Stimulated activated CD8-positive, alpha-beta memory T cell treated with anti-CD3 and anti-CD28 coated beads, Interleukin-4, amount 100 ng/mL, for 24 hours (primary cell): ENCODE data around the gene TECPR1.
A peak's percentile ranks its signal among the peaks of the same experiment; 100 is the strongest.

Source experiments
- DNase-seq: peaks from one replicate; pipeline ENCODE4 v3.0.0-alpha.2; 2020; ENCODE audit warnings: low read depth

The TECPR1 gene

GRCh38 chr7:98283127-98283886 is 31.3 kb upstream of the TECPR1 start:
- DNase-seq: no peak

- no peak for DNase-seq
Measured at GRCh38 chr7:98282703-98283102, 30.7 kb upstream of the TECPR1 start.

- no peak for DNase-seq
Measured at GRCh38 chr7:98281757-98282606, 29.9 kb upstream of the TECPR1 start.

GRCh38 chr7:98280791-98281756 is 29.0 kb upstream of the TECPR1 start, which contains the start of gene BRI3:
Gene BRI3 (plus strand): TSS chr7:98281686. CDS start chr7:98281796, 110 bp downstream.
- DNase-seq: peak; percentile 89

GRCh38 chr7:98280296-98280695 is 28.3 kb upstream of the TECPR1 start:
- no peak for DNase-seq

- no peak for DNase-seq
Measured at GRCh38 chr7:98278936-98279335, 26.9 kb upstream of the TECPR1 start.

- no peak for DNase-seq
Measured at GRCh38 chr7:98278408-98278807, 26.4 kb upstream of the TECPR1 start.

- no peak for DNase-seq
Measured at GRCh38 chr7:98276241-98276761, 24.3 kb upstream of the TECPR1 start.

GRCh38 chr7:98267303-98267702 is 15.3 kb upstream of the TECPR1 start:
- no peak for DNase-seq

- DNase-seq: no peak
Measured at GRCh38 chr7:98266840-98267239, 14.8 kb upstream of the TECPR1 start.

- DNase-seq: no peak
Measured at GRCh38 chr7:98265841-98266271, 13.8 kb upstream of the TECPR1 start.

- DNase-seq: no peak
Measured at GRCh38 chr7:98257701-98258100, 5.7 kb upstream of the TECPR1 start.

GRCh38 chr7:98256431-98256830 is 4.4 kb upstream of the TECPR1 start:
- no peak for DNase-seq

GRCh38 chr7:98254951-98255610 is 3.0 kb upstream of the TECPR1 start:
- DNase-seq: no peak

- no peak for DNase-seq
Measured at GRCh38 chr7:98254516-98254915, 2.5 kb upstream of the TECPR1 start.

GRCh38 chr7:98252425-98253054 is 508 bp upstream of the TECPR1 start:
- no peak for DNase-seq

- DNase-seq: no peak
Measured at GRCh38 chr7:98251231-98251600, 816 bp downstream of the TECPR1 start.

GRCh38 chr7:98250789-98251188 is 1.2 kb downstream of the TECPR1 start:
- no peak for DNase-seq

GRCh38 chr7:98249106-98249505 is 2.9 kb downstream of the TECPR1 start:
- no peak for DNase-seq

GRCh38 chr7:98248156-98248555 is 3.9 kb downstream of the TECPR1 start:
- no peak for DNase-seq

GRCh38 chr7:98244871-98245270 is 7.2 kb downstream of the TECPR1 start:
- DNase-seq: no peak
